Inflammatory macrophage treated with lipopolysaccharide for 1 hour (primary cell): ENCODE results near the gene CACNB4.
A peak's percentile ranks its signal among the peaks of the same experiment; 100 is the strongest.
"Not testable (repeated sequence)": the region's sequence is repeated elsewhere in the genome, so short reads cannot be mapped to it uniquely, and the experiment has no call there.

Source experiments
- DNase-seq, 2 donors: peaks; one replicate each; pipeline ENCODE4 v3.0.0-alpha.2; 2020 to 2022

The CACNB4 gene

DNA sequence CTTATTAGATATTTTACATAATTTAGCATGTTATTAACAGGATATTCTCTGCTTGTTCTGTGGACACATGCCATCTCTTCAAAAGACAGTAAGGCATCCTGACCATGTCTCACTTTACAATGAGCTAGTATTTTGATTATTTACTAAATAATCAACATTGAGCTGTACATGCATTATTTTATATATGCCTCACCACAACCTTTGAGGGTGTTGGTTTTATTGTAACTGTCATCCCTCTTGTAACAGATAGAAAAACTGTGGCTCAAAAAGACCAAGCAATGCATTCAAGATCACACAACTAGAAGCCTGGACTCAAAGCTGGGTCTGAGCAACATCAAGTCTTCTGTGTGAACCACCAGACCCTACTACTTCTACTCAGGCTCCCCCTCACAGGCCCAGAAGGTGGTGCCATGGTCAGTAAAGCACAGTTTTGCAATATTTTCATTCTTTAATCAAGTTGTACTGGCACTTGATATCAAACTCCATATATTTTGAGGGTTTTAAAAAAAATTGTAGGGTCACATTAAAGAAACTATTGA is 165.5 kb downstream of the CACNB4 start:
- DNase-seq, result no peak

DNA sequence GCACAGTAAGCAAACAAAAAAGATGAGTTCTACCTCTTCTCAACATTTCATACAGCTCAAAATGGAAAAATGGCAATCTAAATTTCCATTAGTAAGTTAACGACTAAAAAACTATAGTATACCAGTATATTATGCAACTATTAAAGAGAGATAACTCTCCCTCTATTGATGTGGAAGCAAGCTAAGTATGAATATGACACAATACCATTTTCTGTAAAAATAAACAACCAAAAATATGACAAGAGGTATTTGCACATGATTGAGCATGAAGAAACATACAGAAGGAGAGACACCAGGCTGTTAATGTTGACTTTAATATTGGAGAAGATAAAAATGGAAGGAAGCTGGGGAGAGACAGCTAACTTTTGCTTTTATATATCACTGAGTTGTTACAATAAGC is 167.1 kb downstream of the CACNB4 start:
- no peak for DNase-seq

DNA sequence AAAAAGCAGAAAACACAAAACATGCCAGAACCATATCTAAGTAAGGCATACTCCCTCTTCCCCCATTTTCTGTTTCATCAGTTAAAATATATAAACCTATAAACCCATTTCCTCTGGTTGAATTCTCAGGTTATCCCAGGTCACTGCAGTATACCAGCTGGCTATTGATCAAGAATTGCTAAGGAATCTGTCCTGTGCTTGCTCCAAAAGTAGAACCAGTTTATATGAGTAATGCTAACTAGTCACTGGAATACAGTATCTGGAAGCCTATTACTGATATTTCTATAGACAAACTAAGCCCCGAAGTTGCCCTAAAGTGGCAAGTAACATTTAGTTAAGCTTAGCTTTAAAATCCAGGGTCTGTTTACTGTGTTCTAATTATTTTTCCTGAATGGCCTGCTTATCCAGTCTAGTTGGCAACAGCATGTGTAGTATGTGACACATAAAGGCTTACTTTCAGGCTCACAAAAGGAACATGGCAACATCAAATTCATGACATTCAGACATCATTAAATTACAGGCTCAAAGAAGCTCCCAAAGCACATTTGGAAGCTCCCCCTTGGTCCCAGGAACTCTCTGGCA is 167.7 kb downstream of the CACNB4 start:
- no peak for DNase-seq

DNA sequence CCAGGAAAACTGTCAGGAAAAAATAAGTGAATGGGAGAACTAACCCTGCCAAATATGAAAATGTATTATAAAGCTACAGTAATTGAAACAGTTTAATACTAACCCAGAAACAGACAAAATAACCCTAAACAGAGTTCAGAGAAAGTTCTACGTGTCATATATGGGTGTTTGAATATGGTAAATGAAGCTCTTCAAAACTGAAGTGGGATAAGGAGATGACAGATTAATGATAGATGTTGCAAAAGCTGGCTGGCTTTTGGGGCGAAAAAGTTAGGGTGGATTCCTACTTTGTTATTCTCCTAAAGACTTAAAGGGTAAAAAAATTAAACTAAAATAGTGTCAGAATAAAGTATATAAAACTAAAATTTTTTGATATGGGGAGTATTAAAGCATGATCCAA is 168.8 kb downstream of the CACNB4 start:
- DNase-seq, result no peak

DNA sequence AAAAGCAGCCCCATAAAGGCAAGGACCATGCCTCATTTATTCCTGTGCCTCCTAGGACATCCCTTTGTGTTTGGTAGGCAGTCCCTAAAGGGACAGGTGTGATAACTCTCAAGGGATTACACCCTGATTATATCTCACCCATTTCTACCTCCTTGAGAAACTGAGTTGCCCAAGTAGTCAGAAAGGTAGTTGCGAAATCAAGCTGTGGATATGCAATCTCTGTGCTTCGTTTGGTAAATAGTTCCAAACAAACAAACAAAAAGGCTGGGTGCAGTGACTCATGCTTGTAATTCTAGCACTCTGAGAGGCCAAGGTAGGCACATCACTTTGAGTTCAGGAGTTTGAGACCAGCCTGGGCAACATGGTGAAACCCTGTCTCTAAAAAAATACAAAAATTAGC is 170.5 kb downstream of the CACNB4 start:
- peak; percentile 49 to 59 for DNase-seq

DNA sequence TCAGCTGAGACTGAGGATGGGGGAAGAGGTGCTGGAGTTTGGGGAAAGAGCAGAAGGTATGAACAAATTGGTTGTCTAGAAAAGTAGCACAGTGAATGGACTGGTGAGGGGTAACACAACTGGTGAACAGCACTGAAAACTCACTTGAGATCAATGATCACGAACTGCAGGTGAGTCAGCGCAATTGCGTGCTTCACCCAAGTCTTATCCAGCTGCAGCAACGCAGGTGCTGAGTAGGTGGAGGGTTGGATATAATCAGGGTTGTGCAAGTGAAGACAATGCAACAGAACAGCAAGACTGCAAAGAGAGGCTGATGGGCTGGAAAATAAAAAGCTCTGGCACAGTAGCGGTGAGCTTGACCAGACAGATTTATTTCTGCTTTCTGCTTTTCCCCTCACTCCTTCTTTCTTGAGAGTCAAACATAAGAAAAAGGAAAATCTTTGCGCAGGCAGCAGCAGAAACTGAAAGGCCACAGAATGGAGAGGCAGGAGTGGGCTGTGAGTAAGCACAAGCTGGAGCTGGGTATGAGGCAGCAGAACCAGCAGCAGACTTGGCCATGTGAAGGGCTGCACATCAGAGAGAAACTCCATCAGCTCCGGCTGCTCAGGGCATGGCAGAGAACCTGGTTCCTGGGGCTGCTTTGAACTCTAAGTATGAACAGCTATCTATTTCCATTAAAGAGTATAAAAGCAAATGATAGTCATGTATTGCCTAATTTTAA is 171.2 kb downstream of the CACNB4 start:
- DNase-seq, result no peak

DNA sequence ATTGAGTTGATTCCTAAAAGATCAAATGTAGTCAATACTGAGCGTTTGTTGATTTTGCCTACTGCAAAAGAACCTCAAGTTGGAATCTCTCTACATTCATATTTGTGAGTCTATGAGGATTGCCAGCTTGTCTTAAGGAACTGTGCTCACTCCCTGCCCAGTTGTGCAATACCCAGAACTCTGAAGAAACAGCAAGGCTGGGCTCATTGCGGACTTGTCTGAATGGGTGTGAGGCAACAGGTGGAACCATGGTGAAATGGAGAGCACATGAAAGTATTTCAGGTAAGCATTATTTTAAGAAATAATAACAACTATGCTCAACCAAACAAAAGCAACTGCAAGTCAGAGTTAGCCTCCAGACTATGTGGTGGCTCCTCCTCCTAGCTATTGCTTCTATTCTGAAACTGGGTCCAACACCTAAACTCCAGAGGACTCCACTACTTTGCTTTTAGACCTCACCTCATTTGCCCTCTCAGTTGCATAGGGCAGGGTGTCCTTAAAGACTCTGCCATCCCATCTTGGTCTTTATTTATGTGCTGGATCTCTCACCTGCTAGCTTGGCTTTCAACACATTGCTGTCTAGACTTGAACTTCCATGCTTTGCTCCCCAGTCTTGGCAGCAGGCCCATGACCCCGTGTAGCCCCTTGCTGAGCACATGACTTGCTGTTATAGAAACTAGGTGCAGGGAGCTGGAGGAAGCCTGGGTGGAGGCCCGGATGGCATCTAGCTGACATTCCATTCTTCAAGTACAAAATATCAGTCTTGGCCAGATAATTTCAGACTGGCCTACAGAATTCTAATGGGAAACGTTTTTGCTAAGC is 175.8 kb downstream of the CACNB4 start:
- peak; percentile 85 to 90 for DNase-seq

DNA sequence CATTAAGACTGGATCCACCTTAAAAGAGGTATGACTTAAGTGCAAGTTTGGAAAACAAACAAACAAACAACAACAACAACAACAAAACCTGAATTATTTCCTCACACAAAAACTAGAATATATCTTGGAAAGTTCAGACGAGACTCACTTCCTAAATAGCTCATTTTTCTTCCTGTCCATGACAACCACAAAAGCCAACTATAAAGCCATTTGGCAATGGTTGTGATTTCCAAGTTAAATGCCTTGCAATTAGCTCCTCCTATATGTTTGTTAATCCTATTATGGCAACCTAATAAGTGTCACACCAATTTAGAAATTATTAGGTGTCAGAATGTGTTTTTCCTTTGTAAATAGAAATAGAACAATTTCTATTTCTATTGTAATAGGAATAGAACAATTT is 179.1 kb downstream of the CACNB4 start:
- peak; percentile 47 to 60 for DNase-seq

DNA sequence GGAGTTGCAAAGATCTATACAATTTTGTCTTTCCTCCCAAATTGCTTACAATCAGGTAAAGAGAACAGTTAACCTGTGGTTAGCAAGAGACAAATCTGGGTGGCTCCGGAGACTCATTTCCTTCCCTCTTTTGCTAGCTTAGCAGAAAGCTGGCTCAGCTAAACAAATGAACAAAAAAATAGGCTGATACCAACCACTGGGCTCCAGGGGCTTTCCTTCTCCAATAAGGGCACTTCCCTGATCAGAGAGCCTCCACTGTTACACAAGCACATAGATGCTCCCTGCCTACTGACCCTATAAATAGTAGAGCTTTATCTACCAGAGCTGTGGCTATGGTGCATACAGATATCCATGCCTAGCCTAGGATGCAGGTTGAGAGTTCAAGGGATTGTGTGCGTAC is 180.5 kb downstream of the CACNB4 start:
- DNase-seq, result peak; percentile 82 to 84

DNA sequence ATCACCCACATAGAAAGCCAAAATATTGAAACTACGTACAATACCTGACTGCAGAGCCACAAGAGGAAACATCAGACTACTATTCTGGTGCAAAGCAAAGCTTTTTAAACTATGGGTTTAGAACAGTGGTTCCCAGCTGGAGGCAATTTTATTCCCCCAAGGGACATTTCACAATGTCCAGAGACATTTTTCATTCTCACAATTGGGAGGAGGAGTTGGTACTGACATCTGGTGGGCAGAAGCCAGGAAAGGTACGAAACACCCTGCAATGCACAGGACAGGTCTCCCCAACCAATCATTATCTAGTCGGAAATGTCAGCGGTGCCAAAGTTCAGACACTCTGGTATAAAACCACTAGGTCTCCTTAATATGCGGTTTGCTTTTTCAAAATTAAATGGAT is 182.2 kb downstream of the CACNB4 start:
- no peak for DNase-seq

DNA sequence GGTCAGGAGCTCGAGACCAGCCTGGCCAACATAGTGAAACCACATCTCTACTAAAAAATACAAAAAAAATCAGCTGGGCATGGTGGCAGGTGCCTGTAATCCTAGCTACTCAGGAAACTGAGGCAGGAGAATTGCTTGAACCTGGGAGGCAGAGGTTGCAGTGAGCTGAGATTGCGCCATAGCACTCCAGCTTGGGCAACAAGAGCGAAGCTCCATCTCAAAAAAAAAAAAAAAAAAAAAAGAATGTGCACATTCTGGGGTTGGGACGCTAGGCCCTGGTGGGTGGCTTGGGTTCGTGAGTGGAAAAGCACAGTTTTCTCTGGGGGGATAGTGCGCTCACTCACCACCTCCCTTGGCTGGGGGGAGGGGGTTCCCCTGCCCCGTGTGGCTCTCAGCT is 183.2 kb downstream of the CACNB4 start:
- DNase-seq, result not testable (repeated sequence)

DNA sequence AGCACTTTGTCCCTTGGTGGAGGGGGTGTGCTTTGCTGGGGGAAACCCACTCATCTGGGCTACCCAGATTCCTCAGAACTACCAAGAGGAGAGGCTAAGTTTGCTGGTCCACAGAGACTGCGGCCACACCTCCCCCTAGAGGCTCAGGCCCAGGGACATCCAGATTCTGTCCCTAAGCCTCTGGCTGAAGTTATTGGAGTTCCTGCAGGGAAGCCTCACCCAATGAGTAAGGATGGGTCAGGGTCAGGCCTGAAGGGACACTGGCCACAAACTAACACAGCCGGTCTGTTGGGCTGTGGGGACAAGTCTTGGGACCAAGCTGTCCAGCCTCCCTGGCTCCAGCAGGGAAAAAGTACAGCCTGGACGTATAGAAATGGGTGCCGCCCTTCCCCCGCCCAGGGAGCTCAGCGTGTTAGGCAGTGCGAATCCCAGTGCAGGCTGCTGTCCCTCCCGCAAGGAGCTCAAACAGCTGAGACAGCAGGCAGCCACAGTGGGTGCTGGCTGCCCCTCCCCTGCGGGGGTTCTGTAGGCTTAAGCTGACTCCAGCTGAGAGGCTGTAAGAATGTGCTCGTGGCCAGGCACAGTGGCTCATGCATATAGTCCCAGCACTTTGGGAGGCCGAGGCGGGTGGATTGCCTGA is 183.7 kb downstream of the CACNB4 start:
- DNase-seq, result no peak

DNA sequence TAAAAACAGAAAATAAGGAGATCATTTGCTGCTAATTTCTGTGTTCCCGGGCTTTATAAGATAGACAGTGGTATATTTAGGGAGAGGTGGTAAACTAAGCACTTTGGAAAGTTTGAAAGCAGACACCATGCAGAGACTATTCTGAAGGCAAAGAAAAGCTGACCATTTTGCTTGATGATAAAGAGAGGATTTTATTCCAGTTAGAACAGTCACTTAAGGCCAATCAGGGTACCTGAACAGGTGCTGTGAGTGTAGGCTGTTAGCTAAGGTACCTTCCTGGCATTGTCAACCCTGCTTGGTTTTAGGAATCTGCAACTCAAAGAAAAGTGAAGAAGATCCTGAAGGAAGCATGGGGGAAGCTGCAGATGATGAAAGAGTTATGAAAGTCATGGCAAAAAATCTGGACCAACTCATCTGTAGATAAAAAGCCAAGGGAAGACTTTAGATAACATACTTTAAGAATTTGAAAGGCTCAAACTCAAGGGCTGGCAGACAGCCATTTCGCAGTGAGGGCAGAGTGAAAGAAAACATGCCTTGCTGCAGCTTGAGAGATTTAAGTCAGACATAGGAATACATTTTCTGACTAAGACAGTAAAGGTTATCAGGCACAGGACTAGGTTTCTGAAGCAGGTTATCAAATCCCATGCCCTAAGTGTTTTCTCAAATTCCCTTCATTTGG is 190.5 kb downstream of the CACNB4 start:
- no peak for DNase-seq

DNA sequence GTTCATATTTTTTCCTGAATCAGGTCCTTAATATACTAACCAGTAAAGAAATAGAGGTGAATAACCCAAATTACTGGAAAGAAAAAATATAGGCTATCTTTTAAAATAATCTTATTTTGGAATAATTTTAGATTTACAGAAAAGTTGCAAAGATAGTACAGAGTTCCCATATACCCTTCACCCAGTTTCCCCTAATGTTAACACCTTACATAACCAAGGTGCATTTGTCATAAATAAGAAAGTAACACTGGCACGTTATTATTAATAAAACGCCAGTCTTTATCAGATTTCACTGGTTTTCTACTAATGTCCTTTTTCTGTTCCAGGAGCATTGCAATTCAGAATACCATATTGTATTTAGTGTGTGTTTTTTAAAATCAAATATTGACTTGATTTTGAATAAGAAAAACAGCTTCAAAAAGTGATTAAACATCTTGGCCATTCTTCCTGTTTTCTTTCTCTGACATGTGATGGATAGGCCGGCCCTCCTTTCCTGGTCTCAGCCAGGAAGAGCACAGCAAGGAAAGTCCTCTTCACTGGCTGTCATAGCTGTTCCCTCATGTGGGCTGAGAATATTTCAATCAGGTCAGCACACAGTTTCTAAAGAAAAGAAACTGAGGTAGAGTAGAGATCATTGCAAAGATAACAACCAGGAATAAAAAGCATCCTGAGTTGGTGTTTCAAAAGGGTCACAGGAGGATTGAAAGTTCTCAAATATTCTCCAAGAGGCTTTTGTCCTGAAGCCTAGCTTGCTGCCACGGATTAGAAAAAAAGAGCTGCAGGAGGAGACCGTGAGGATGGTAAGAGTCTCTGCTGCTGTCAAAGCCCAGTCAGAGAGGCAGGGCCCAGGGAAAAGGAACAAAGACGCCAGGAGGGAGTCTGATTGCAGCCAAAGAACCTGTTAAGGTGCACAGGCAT is 191.3 kb downstream of the CACNB4 start:
- peak; percentile 9 to 26 for DNase-seq

DNA sequence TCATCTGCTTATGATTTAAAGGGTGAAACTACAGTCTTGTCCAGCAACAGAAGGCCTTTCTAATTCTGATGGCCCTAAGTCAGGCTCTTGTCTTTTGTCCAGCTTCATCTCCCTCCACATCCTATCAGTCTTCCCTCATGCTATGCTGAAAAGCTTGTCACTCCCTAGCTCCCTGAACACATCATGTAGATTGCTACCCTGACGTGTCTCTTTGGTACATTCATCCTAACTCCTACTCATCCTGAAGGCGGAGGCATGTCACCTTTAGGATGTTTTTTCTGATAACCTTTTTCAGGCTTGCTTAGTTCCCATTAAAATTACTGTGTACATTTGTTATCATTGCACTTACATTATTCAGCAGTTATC is 192.2 kb downstream of the CACNB4 start:
- no peak for DNase-seq

DNA sequence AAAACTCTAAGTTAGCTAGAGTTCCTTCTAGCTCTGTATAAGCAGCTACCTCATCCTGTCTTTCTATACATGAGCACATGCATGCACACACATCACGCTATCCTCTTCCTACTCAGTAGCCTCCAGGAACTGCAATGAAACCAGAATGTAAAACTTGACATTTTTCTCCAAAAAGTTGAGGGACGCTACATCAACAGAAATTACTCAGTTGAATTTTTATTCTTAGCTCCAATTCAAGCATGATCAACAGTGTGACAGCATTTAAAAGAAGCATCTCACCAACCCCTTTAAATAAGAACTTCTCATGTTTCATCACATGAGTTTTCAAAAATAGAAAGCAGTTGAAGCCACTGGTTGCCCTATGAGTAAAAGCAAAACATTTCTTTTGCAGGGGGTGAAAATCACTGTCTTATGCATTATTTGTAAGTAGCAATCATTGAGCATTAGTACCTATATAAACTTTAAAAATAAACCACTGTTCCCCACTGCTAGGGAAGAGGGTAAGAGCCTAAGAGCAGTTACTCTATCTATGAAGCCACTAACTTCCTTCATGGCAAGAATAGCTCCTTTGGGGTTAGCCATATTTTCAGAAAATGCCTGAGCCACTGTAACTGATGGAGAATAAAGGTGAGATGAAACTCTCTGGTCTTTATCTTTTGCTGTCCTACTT is 192.7 kb downstream of the CACNB4 start:
- no peak for DNase-seq

DNA sequence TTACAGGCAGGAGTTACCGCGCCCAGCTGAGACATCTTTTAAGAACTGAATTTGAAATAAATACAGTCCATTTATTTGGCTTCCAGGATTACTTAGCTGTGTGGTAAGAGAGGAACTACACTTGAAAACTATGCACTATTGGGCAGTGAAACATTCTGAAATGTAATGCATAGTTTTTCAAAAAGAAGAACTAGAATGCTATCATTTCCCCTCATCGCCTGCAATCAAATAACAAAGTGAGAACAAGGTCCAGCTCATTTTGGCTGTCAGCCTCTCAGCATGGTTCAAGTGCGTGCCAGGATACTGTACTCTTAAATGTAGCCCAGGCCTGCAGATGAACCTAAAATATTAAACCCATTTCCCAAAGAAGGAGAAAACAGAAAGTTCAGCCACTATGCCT is 194.0 kb downstream of the CACNB4 start:
- peak; percentile 54 to 63 for DNase-seq

DNA sequence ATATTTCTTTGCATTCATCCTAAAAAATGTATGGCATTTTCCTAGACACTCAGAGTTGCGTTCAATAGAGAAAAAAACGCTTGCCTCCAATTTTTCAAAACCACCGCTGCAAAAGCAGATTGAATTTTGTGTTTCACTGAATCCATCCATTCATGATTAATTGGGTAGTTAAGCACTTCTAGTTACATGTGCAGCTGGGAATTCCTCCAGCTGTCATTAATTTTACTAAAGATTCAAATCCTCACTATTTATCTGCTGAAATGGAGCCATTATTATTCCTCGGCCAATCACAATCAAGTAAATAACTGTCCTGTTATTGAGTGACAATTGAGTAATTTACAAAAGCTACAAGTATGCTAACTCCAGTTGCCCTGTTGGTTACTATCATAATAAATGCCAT is 194.8 kb downstream of the CACNB4 start:
- DNase-seq, result no peak

DNA sequence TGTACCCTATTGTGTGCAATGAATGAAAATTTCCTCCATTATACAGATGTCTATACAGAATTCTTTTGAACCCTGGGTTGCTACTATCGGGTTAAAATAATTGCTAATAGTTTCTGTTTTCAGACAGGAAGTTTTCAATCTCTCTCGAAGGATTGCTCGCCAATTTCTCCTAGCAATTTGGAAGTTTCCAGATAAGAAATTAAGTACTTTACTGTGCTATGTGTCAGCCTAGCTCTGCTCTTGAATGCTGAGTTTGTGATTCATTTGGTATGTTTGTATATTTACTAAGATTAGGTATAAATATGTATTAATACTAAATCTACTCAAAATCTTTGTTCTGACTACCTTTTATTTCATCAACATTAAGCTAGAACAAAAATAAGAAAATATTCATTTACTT is 196.0 kb downstream of the CACNB4 start:
- no peak for DNase-seq

DNA sequence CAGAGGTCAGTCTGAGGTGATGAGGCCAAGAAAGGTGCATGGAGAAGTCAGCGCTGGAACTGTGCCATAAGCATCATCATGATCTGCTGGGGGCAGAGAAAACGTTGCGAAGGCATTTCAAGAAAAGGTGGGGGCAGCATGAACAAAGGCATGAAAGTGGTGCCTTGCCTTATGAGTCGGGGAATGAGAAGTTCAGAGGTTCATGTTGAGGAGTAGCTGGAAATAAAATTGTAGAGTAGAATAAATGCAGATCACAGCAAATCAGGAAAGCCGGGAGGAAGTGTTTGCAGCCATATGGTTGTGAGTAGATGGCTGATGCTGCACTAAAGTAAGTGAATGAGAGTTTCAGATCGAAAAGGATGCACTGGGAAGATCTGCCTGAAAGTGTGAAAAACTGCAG is 198.5 kb downstream of the CACNB4 start:
- DNase-seq, result no peak

DNA sequence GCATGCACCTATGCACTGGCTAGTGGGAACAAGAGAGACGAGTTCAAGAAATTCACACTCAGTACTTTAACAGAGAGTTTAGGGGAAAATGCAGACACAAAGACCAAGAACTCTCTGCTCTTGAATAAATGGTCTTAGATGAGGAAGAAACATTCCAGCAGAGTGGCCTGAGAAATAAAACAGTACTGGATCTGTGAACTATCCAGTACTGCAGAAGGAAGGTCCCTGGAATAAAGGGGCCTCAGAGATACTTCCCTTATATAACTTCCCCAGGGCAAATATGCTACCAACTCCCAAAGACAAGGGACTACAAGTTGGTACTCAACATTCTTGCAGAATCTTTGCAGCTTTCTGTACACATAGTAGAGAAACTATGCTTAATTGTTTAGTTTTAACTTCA is 199.7 kb downstream of the CACNB4 start:
- DNase-seq, result no peak
